ENCODE measurements around the gene MAPK8.

The MAPK8 gene

GRCh38 chr10:48306265-48306869 lies at the start of gene MAPK8:
Gene MAPK8, plus strand, starts transcription at chr10:48306677. Its CDS starts 94,984 bp downstream, at chr10:48401661.
- H3K9me3 ChIP-seq (replicated peaks in 1 of 11), result no peaks in the 10 kb centered on the region
- TF ChIP-seq Cebpa-rat (IDR thresholded peaks at IDR 0.05), result no peak
- no peaks in the 10 kb centered on the region for H3K27me3 ChIP-seq
- peaks cover 15 to 32% (median 24%) of the 10 kb centered on the region in 10 experiments for H3K4me1 ChIP-seq
- peak within 1 kb of the TSS; percentile 85 to 95 (median 89) for H3K27ac ChIP-seq
- H3K4me2 ChIP-seq, result peak within 1 kb of the TSS; percentile 82 to 97 (median 89)
- H3K4me3 ChIP-seq, result peak within 1 kb of the TSS; percentile 88 to 94 (median 90)
- peaks cover 18 to 45% (median 42%) of the 10 kb centered on the region in 11 experiments; a peak in 20 of 22 replicates for H4K20me1 ChIP-seq
- H3K36me3 ChIP-seq, result no peaks in the 10 kb centered on the region
- peak within 1 kb of the TSS; percentile 88 to 96 (median 92) for H3K9ac ChIP-seq

GRCh38 chr10:48257407-48257961 lies 49.0 kb upstream of the MAPK8 start:
- TF ChIP-seq Cebpa-rat (IDR thresholded peaks at IDR 0.05), result no peak
- no peak overlapping the region for H3K4me2 ChIP-seq
- no peak overlapping the region for H3K4me3 ChIP-seq
- no peaks in the 10 kb centered on the region for H4K20me1 ChIP-seq
- H3K27ac ChIP-seq, result no peak overlapping the region
- no peaks in the 10 kb centered on the region for H3K36me3 ChIP-seq
- peaks cover 0 to 11% (median 6%) of the 10 kb centered on the region in 10 experiments; a peak in 9 of 20 replicates for H3K4me1 ChIP-seq
- H3K9ac ChIP-seq, result no peak overlapping the region
- H3K9me3 ChIP-seq (replicated peaks in 1 of 11), result no peaks in the 10 kb centered on the region
- no peaks in the 10 kb centered on the region for H3K27me3 ChIP-seq

- H3K9me3 ChIP-seq (replicated peaks in 1 of 11), result no peaks in the 10 kb centered on the region
- no peak overlapping the region for H3K4me2 ChIP-seq
- H3K9ac ChIP-seq, result no peak overlapping the region
- H3K27ac ChIP-seq, result no peak overlapping the region
- no peak for TF ChIP-seq Cebpa-rat (IDR thresholded peaks at IDR 0.05)
- no peaks in the 10 kb centered on the region for H3K27me3 ChIP-seq
- H4K20me1 ChIP-seq, result no peaks in the 10 kb centered on the region
- peaks cover 0 to 11% (median 6%) of the 10 kb centered on the region in 10 experiments; a peak in 6 of 20 replicates for H3K4me1 ChIP-seq
- no peaks in the 10 kb centered on the region for H3K36me3 ChIP-seq
- H3K4me3 ChIP-seq, result no peak overlapping the region
These were observed 48.4 kb upstream of the MAPK8 start for GRCh38 chr10:48258105-48258504.

DNA sequence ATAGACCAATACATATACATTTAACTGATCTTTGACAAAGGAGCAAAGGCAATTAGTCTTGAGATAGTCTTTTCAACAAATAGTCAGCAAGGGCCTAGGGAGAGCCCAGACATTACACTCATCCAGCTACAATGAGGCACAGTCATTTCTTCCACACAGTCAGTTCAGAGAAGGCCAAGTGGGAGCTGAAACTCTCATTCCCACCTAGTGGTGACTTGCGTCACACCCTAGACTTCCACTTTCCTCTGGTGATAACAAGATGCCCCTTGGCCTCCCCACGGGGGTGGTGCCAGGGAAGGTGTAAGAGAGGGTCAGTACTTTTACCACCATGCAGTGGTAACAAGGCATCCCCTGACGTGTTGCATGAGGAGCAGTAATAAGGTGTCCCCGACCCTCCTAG lies 39.9 kb upstream of the MAPK8 start:
- H3K27me3 ChIP-seq, result no peaks in the 10 kb centered on the region
- no peaks in the 10 kb centered on the region for H3K36me3 ChIP-seq
- H4K20me1 ChIP-seq, result no peaks in the 10 kb centered on the region
- no peak overlapping the region for H3K4me2 ChIP-seq
- no peaks in the 10 kb centered on the region for H3K4me1 ChIP-seq
- H3K9me3 ChIP-seq (replicated peaks in 1 of 11), result peaks cover 0 to 10% (median 4%) of the 10 kb centered on the region in 11 experiments; a peak in 6 of 22 replicates
- H3K4me3 ChIP-seq, result no peak overlapping the region
- no peak overlapping the region for H3K9ac ChIP-seq
- no peak overlapping the region for H3K27ac ChIP-seq
- TF ChIP-seq Cebpa-rat (IDR thresholded peaks at IDR 0.05), result no peak

GRCh38 chr10:48271047-48271730 lies 35.3 kb upstream of the MAPK8 start:
- Histone ChIP-seq H3K4me2 (no peak overlapping the region), H3K27me3 (no peaks in the 10 kb centered on the region), H3K36me3 (no peaks in the 10 kb centered on the region), H3K4me3 (no peak overlapping the region), H3K9me3 (replicated peaks in 1 of 11) (0 out of 22 replicates have a peak, but pooled peaks cover 0 to under 1% (median 0%) of the 10 kb centered on the region in 11 experiments), H3K9ac (no peak overlapping the region), H3K27ac (no peak overlapping the region), H3K4me1 (no peaks in the 10 kb centered on the region), H4K20me1 (no peaks in the 10 kb centered on the region)
- TF ChIP-seq Cebpa-rat (IDR thresholded peaks at IDR 0.05), result no peak

GRCh38 chr10:48272682-48273081 lies 33.8 kb upstream of the MAPK8 start:
- Histone ChIP-seq H3K4me3 (no peak overlapping the region), H3K9ac (no peak overlapping the region), H4K20me1 (no peaks in the 10 kb centered on the region), H3K27me3 (no peaks in the 10 kb centered on the region), H3K4me2 (no peak overlapping the region), H3K36me3 (no peaks in the 10 kb centered on the region), H3K27ac (no peak overlapping the region), H3K4me1 (no peaks in the 10 kb centered on the region), H3K9me3 (replicated peaks in 1 of 11) (no peaks in the 10 kb centered on the region)
- no peak for TF ChIP-seq Cebpa-rat (IDR thresholded peaks at IDR 0.05)

GRCh38 chr10:48273741-48274140 lies 32.7 kb upstream of the MAPK8 start:
- no peaks in the 10 kb centered on the region for H3K27me3 ChIP-seq
- no peaks in the 10 kb centered on the region for H3K4me1 ChIP-seq
- H3K36me3 ChIP-seq, result no peaks in the 10 kb centered on the region
- H3K4me3 ChIP-seq, result no peak overlapping the region
- no peaks in the 10 kb centered on the region for H4K20me1 ChIP-seq
- H3K9me3 ChIP-seq (replicated peaks in 1 of 11), result peaks cover 0 to 5% (median 0%) of the 10 kb centered on the region in 11 experiments; a peak in 1 of 22 replicates
- no peak overlapping the region for H3K9ac ChIP-seq
- H3K27ac ChIP-seq, result no peak overlapping the region
- TF ChIP-seq Cebpa-rat (IDR thresholded peaks at IDR 0.05), result no peak
- H3K4me2 ChIP-seq, result no peak overlapping the region

DNA sequence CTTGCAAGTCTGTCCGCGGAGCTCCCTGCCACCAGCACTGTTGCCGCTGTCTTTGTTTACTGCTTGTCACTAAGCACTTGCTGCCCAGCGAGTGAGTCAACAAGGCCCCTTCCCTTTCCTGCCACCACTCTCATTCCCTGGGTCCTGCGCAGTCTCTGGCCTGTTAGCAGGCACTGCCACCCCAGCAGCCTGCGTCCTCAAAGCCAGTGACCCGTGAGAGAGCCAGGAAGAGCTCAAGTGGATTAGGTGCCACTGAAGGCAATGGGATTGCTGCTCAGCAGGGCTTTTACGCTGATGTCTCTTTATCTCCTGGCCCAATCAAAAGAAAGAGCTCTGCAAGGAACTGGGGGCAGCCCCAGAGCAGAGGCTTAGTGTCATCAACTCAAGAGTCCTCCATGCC lies 31.8 kb upstream of the MAPK8 start, which contains the start of gene FRMPD2:
Gene FRMPD2, minus strand, starts transcription at position 61 of the 400 bp plus-strand sequence. CDS start 129 bp downstream, outside the sequence.
- Histone ChIP-seq H4K20me1 (no peaks in the 10 kb centered on the region), H3K27ac (no peak within 1 kb of the TSS), H3K9me3 (replicated peaks in 1 of 11) (peaks cover 0 to 5% (median 0%) of the 10 kb centered on the region in 11 experiments; a peak in 3 of 22 replicates), H3K4me1 (no peaks in the 10 kb centered on the region), H3K27me3 (no peaks in the 10 kb centered on the region), H3K9ac (no peak within 1 kb of the TSS), H3K36me3 (no peaks in the 10 kb centered on the region), H3K4me2 (no peak within 1 kb of the TSS), H3K4me3 (no peak within 1 kb of the TSS)
- TF ChIP-seq Cebpa-rat (IDR thresholded peaks at IDR 0.05), result no peak

GRCh38 chr10:48277093-48277492 lies 29.4 kb upstream of the MAPK8 start:
- peaks cover 9 to 22% (median 11%) of the 10 kb centered on the region in 11 experiments; a peak in 21 of 22 replicates for H3K9me3 ChIP-seq (replicated peaks in 1 of 11)
- no peaks in the 10 kb centered on the region for H4K20me1 ChIP-seq
- no peak overlapping the region for H3K4me3 ChIP-seq
- no peaks in the 10 kb centered on the region for H3K27me3 ChIP-seq
- no peak overlapping the region for H3K9ac ChIP-seq
- H3K4me1 ChIP-seq, result no peaks in the 10 kb centered on the region
- no peak overlapping the region for H3K27ac ChIP-seq
- H3K36me3 ChIP-seq, result no peaks in the 10 kb centered on the region
- TF ChIP-seq Cebpa-rat (IDR thresholded peaks at IDR 0.05), result no peak
- no peak overlapping the region for H3K4me2 ChIP-seq
